ENCODE measurements around the gene MTERF2. TPM values are rescaled to one million over a fixed set of nuclear protein-coding genes. Genes with fewer than 3 reads are reported as not detected.
A peak's percentile ranks its signal among the peaks of the same experiment; 100 is the strongest.

Gene MTERF2
- 10.6 and 12.3 TPM in 2 replicates for total RNA-seq (2022)
- Bru-seq, nascent RNA: percentile 66 among the genes with signal in this experiment
- BruChase-seq, experiment 1, labeled RNA remaining after a 6-hour chase: percentile 72 among the genes with signal in this experiment
- BruChase-seq, experiment 2, labeled RNA remaining after a 2-hour chase: percentile 74 among the genes with signal in this experiment
- long read RNA-seq, transcript MTERF2-201 (3 exons, 1,790 nt): major isoform, 11 of 24 reads
- long read RNA-seq, partial matches to known transcripts: 2 of 24 reads
- long read RNA-seq, other reads (novel, unspliced or antisense): 2 of 24 reads

DNA sequence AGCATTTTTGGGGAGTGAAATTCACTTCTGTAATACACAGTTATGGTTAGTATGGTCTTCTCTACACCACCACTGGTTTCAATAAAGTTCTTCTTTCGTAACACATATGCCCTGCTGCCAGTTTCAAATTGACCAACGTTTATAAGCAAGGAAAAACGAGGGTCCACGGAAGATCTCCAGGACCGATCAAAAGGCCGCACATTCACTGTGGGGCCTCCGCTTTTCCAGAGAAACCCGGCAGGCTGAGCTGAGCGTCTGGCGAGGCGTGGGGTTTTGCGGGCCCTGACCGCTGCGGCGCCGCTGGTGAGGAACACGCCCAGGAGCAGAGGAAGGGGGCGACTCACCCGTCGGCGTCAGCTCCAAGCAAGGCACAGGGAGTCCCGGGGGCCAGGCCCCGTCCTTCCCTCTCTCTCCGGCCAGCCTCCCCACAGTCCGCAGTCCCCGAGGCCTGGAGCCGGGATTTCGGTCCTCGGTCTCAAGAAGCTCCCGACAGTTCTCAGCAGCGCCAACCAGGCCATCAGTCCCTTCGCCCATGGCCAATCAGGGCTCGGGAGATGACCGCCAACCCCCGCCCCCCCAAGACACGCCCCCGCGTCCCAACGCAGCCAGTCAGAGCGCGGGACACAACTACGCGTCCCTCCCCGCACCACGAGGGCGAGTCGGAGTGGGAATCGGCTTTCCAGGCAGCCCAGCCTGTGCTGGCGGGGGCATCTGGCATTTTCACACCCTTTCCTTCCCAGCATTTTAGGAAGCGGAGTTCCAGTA lies at the start of gene MTERF2:
TSS of gene MTERF2 (minus strand) at position 522 of the 765 bp plus-strand sequence. CDS start 8,432 bp downstream, outside the sequence.
- Mint-ChIP-seq H3K27ac (ENCODE audit: unreplicated experiment) (peak within 1 kb of the TSS; percentile 90), H3K4me1 (ENCODE audit: low read depth, unreplicated experiment) (peaks cover 8% of the 10 kb centered on the region), H3K36me3 (ENCODE audit: insufficient read depth, unreplicated experiment) (peaks cover 35% of the 10 kb centered on the region), H3K27me3 (ENCODE audit: unreplicated experiment) (no peaks in the 10 kb centered on the region), H3K9me3 (ENCODE audit: low read depth, unreplicated experiment) (peaks cover 3% of the 10 kb centered on the region), H3K4me3 (ENCODE audit: low read depth, unreplicated experiment) (peak within 1 kb of the TSS; percentile 95)
- BruUV-seq (replicated peaks): TSS peak; percentile 77
- CTCF ChIA-PET: interaction anchor here (0.9 to 2.0 kb wide), 4 partner anchors 9 to 41 kb away, joined by 3 to 13 read pairs (median 4); partner anchors contain the start of gene TMEM263
- intact Hi-C loops (cut with micrococcal nuclease; ENCODE audit: unreplicated experiment): no loop called here
- peak; percentile 93 for DNase-seq
- TF ChIP-seq CTCF (IDR thresholded peaks at IDR 0.05; ENCODE audit: unreplicated experiment): no peak

GRCh38 chr12:107035733-107036132 lies 48.8 kb upstream of the MTERF2 start:
- Mint-ChIP-seq H3K4me3 (ENCODE audit: low read depth, unreplicated experiment) (no peak overlapping the region), H3K4me1 (ENCODE audit: low read depth, unreplicated experiment) (no peaks in the 10 kb centered on the region), H3K27me3 (ENCODE audit: unreplicated experiment) (no peaks in the 10 kb centered on the region), H3K36me3 (ENCODE audit: insufficient read depth, unreplicated experiment) (no peaks in the 10 kb centered on the region), H3K27ac (ENCODE audit: unreplicated experiment) (no peak overlapping the region), H3K9me3 (ENCODE audit: low read depth, unreplicated experiment) (peaks cover 6% of the 10 kb centered on the region)
- intact Hi-C loops (cut with micrococcal nuclease; ENCODE audit: unreplicated experiment): no loop called here
- CTCF ChIA-PET: no interaction called here
- DNase-seq: no peak
- TF ChIP-seq CTCF (IDR thresholded peaks at IDR 0.05; ENCODE audit: unreplicated experiment): no peak
- BruUV-seq (replicated peaks): no TSS peak

DNA sequence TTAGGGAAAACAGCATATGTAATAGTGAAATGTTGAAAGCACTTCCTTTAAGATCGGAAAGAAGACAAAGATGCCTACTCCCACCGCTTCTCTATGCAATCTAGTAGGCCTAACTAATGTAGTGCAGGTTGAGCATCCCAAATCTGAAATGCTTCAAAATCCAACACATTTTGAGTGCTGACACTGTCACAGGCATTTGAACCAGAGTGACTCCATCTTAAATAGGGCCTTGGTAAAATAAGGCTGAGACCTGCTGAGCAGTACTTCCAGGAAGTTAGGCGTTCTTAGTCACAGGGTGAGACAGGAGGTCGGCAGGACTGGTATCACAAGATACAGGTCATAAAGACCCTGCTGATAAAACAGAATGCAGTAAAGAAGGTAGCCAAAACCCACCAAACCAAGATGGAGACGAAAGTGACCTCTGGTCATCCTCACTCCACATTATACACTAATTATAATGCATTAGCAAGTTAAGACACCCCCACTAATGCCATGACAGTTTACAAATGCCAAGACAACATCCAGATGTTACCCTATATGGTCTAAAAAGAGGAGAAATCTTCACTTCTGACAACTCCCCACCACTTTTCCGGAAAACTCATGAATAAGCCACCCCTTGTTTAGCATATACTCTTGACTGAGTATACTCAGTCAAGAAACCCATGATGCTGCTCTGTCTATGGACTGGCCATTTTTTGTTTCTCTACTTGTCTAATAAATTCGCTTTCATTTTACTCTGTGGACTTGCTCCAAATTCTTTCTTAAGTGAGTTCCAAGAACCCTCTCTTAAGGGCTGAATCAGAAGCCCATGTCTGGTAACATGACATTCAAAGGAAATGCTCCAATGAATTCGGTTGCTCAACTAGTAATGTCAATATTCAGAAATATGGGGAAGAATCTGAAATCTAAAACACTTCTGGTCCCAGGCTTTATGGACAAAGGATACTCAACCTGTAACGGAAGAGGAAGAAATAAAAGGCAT lies 47.1 kb upstream of the MTERF2 start:
- Mint-ChIP-seq H3K4me1 (ENCODE audit: low read depth, unreplicated experiment) (no peaks in the 10 kb centered on the region), H3K27me3 (ENCODE audit: unreplicated experiment) (no peaks in the 10 kb centered on the region), H3K36me3 (ENCODE audit: insufficient read depth, unreplicated experiment) (no peaks in the 10 kb centered on the region), H3K4me3 (ENCODE audit: low read depth, unreplicated experiment) (no peak overlapping the region), H3K9me3 (ENCODE audit: low read depth, unreplicated experiment) (peaks cover 6% of the 10 kb centered on the region), H3K27ac (ENCODE audit: unreplicated experiment) (no peak overlapping the region)
- CTCF ChIA-PET: no interaction called here
- DNase-seq: no peak
- intact Hi-C loops (cut with micrococcal nuclease; ENCODE audit: unreplicated experiment): no loop called here
- no peak for TF ChIP-seq CTCF (IDR thresholded peaks at IDR 0.05; ENCODE audit: unreplicated experiment)
- BruUV-seq (replicated peaks): no TSS peak

GRCh38 chr12:107032266-107032665 lies 45.3 kb upstream of the MTERF2 start:
- DNase-seq: no peak
- no peaks in the 10 kb centered on the region for H3K27me3 Mint-ChIP-seq (ENCODE audit: unreplicated experiment)
- BruUV-seq (replicated peaks): no TSS peak
- no peak overlapping the region for H3K27ac Mint-ChIP-seq (ENCODE audit: unreplicated experiment)
- no peak for TF ChIP-seq CTCF (IDR thresholded peaks at IDR 0.05; ENCODE audit: unreplicated experiment)
- peaks cover 7% of the 10 kb centered on the region for H3K4me1 Mint-ChIP-seq (ENCODE audit: low read depth, unreplicated experiment)
- H3K4me3 Mint-ChIP-seq (ENCODE audit: low read depth, unreplicated experiment): no peak overlapping the region
- CTCF ChIA-PET: no interaction called here
- intact Hi-C loops (cut with micrococcal nuclease; ENCODE audit: unreplicated experiment): no loop called here
- H3K9me3 Mint-ChIP-seq (ENCODE audit: low read depth, unreplicated experiment): peaks cover 6% of the 10 kb centered on the region
- H3K36me3 Mint-ChIP-seq (ENCODE audit: insufficient read depth, unreplicated experiment): no peaks in the 10 kb centered on the region
